ENCODE measurements around the gene SH3RF3. TPM values are rescaled to one million over a fixed set of nuclear protein-coding genes. Genes with fewer than 3 reads are reported as not detected.
"Not testable (repeated sequence)": the region's sequence is repeated elsewhere in the genome, so short reads cannot be mapped to it uniquely, and the experiment has no call there.

SH3RF3 gene
- total RNA-seq, 1 experiment from 2014 or later = 0.82 TPM

- H3K27me3 ChIP-seq = no peaks in the 10 kb centered on the region
- H3K9me3 ChIP-seq = no peaks in the 10 kb centered on the region
- DNase-seq = no peak
- no peaks in the 10 kb centered on the region; the same call in 1 of the 2 replicates for H3K36me3 ChIP-seq
- no peak overlapping the region for H3K4me3 ChIP-seq
Measured at GRCh38 chr2:109160714-109161440, 31.9 kb downstream of the SH3RF3 start.

DNA sequence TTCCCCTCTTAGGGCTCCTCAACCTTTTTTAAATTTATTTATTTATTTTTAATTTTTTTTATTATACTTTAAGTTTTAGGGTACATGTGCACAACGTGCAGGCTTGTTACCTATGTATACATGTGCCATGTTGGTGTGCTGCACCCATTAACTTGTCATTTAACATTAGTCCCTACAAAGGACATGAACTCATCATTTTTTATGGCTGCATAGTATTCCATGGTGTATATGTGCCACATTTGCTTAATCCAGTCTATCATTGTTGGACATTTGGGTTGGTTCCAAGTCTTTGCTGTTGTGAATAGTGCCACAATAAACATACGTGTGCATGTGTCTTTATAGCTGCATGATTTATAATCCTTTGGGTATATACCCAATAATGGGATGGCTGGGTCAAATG is 33.4 kb downstream of the SH3RF3 start:
- not testable (repeated sequence) for H3K9me3 ChIP-seq, H3K36me3 ChIP-seq, H3K4me3 ChIP-seq, H3K27me3 ChIP-seq, DNase-seq

DNA sequence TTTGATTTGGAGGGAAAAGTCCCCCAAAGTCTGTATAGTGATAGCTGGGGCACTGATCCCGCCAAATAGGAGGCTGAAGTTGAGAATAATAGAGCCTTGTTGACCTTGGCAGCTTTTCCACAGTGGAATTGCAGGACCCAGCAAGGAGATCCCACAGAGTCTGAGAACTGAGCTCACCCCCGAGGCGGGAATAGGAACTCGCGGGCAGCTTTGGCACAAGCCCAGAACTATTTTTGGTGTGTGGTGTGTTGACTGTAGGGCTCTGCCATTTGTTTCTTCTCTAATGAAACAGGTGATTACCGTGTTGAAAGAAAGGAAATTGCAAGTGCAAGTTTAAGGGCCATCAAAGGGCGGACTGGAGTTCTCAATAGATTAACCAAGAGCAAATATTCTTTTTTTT is 34.0 kb downstream of the SH3RF3 start:
- DNase-seq = peak; percentile 16
- Histone ChIP-seq H3K36me3 (no peaks in the 10 kb centered on the region; the same call in 1 of the 2 replicates), H3K4me3 (no peak overlapping the region), H3K9me3 (no peaks in the 10 kb centered on the region; the same call in 1 of the 2 replicates), H3K27me3 (no peaks in the 10 kb centered on the region)

- Histone ChIP-seq H3K9me3 (no peaks in the 10 kb centered on the region; the same call in 1 of the 2 replicates), H3K36me3 (no peaks in the 10 kb centered on the region; the same call in 1 of the 2 replicates), H3K4me3 (no peak overlapping the region), H3K27me3 (no peaks in the 10 kb centered on the region)
- no peak for DNase-seq
Measured at GRCh38 chr2:109164311-109164710, 35.3 kb downstream of the SH3RF3 start.

DNA sequence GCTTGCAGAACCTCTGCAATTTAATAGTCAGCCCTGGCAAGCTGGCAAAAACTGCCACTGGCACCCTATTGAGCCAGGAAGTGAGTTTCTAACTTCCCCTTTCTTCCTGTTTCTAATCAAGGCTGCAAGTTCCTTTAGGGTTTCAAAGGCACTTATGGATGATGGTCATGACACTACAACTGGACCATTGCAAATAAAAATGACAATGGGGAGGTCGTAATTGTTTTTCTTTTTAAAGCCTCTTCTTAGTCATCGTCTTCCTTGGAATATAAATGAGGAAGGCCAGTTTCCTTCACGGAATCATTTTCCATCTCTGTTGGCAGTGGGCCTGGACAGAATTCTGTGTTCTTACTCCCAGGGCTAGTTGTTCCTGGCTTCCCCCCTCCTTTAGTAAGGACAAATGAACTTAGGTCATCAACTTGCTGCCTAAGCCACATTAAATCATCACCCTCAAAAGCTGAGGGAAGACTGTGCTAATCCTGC is 35.8 kb downstream of the SH3RF3 start:
- Histone ChIP-seq H3K4me3 (no peak overlapping the region), H3K27me3 (no peaks in the 10 kb centered on the region), H3K36me3 (no peaks in the 10 kb centered on the region; the same call in 1 of the 2 replicates), H3K9me3 (no peaks in the 10 kb centered on the region; the same call in 1 of the 2 replicates)
- peak; percentile 81 for DNase-seq

- DNase-seq = no peak
- Histone ChIP-seq H3K27me3 (no peaks in the 10 kb centered on the region), H3K4me3 (no peak overlapping the region), H3K36me3 (no peaks in the 10 kb centered on the region; the same call in 1 of the 2 replicates), H3K9me3 (no peaks in the 10 kb centered on the region; the same call in 1 of the 2 replicates)
Measured at GRCh38 chr2:109166811-109167210, 37.8 kb downstream of the SH3RF3 start.

DNA sequence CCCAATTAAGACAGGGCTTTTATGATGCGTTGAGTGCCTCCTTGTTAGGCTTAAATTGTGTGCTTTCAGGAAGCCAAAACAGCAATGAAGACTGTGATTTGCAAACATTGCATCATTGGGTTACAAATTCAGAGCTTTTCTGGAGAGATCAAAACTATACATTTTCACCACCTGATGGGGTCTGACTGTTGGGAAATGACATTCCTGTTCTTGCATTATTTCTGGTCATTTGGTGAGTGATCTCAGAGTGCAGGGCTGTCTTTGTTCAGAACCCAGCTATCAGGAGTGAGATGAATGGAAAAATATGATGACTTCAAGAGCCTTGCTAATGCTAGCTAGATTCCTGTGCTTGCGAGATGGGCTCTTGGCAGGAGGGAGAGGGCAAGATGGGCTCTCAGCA is 39.1 kb downstream of the SH3RF3 start:
- Histone ChIP-seq H3K27me3 (no peaks in the 10 kb centered on the region), H3K9me3 (no peaks in the 10 kb centered on the region; the same call in 1 of the 2 replicates), H3K36me3 (no peaks in the 10 kb centered on the region; the same call in 1 of the 2 replicates), H3K4me3 (no peak overlapping the region)
- no peak for DNase-seq

DNA sequence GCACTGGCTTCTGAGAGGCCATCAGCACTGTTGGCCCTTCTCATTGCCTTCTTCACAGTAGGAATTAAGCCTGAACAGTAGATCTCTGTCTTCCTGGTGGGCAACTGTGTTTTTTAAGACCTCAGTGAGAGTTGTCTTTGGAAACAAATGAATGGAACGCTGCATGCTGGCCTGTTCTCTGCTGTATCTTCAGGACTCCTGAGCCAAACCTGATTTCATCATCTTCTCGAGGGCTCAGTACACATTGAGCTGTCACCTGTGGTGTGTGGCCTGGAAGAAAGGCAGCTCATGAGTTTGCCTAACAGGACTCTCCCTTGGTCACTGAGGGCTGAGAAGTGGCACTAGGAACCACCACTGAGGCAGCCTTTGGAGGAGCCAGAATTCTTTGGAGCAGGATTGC is 39.7 kb downstream of the SH3RF3 start:
- no peak for DNase-seq
- H3K36me3 ChIP-seq = no peaks in the 10 kb centered on the region; the same call in 1 of the 2 replicates
- H3K27me3 ChIP-seq = no peaks in the 10 kb centered on the region
- no peaks in the 10 kb centered on the region; the same call in 1 of the 2 replicates for H3K9me3 ChIP-seq
- no peak overlapping the region for H3K4me3 ChIP-seq

DNA sequence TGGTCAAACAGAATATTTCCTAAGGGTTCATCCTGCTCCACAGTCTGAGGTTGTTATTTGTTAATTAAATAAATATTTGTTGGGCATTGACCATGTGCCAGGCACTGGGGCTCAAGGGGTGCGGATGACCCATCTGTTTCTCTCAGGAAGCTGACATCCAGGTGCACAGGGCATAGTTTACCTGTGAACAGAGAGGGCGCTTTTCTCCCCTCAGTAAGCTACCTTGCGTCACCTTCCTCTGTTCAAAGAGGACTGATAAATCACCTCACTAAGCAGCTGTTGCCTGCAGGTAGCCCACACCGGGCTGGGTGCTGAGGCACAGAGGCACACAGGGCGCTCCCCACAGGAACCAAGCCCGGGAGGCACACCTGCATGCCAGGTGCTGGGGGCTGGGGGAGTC is 41.6 kb downstream of the SH3RF3 start:
- no peak overlapping the region for H3K4me3 ChIP-seq

DNA sequence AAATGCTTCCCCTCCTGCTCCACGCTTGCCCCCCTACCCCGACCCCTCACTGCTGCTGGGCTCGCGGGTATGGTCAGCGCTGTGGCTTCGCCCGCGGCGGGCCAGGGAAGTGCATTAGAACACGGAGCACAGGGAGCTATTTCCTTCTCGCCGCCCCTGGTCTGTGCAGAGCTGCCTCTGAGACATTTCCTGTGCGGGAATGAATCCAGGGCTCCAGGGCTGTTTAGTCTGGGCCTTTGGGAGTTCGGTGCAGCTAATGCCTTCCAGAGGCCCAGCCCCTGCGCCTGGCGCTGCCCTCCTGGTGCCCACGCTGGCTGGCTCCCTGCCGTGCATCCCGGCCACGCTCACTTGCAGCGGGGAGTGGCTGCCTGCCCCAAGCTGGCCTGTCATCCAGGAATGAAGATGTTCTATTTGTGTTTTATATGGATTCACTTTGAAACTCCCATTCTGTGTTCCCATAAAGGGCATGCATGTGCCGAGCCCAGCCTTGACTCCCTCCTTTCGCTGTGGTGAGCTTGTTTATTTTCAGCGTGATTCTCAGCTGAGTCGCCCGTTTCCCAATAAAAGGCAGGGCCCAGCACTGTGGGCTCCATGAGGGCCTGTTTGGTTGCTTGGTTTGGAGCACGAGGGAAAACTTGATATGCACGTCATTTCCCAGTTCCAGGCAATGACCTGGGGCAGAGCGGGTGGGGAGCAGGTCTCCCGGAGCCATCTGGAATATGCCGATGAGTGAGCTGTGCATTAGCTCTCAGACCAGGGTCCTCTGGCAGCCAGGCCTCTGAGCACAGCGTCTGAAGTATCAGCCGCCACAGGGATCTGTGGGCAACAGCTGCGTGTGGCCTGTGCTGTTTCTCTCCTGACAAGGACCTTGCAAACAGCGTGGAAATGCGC is 42.7 kb downstream of the SH3RF3 start:
- Histone ChIP-seq H3K36me3 (no peaks in the 10 kb centered on the region), H3K4me3 (no peak overlapping the region), H3K27me3 (no peaks in the 10 kb centered on the region), H3K9me3 (no peaks in the 10 kb centered on the region; the same call in 1 of the 2 replicates)
- peak; percentile 95 for DNase-seq

More for the DNA sequence above, 41.6 kb downstream of the SH3RF3 start:
- H3K9me3 ChIP-seq = no peaks in the 10 kb centered on the region; the same call in 1 of the 2 replicates
- no peaks in the 10 kb centered on the region for H3K36me3 ChIP-seq
- H3K27me3 ChIP-seq = no peaks in the 10 kb centered on the region
- DNase-seq = no peak

DNA sequence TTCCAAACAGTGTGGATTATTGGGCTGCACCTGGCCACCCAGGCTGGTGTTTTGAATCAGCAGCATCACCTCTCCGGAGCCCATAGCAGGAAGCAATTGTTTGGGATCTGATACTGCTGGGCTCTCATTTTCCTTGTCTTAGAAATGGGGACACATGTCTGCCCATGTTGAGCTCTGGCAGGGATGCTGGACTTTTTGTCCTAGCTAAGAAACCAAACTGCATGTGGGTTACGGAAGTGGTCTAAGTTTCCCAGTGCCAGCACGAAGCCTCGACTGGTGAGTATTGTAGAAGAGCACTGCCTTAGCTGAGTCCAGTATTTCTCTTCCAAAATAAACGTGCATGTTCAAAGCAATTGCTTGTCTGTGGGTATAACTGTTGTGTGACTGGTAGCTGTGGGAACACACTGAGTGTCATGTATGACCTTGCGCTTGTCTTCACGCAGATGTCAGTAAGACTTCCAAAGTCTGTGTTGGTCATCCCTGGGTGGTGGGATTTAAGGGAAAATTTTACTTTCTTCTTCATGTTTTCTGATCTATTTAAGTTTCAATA is 43.6 kb downstream of the SH3RF3 start:
- Histone ChIP-seq H3K27me3 (no peaks in the 10 kb centered on the region), H3K4me3 (no peak overlapping the region), H3K9me3 (no peaks in the 10 kb centered on the region; the same call in 1 of the 2 replicates), H3K36me3 (no peaks in the 10 kb centered on the region)
- no peak for DNase-seq

DNA sequence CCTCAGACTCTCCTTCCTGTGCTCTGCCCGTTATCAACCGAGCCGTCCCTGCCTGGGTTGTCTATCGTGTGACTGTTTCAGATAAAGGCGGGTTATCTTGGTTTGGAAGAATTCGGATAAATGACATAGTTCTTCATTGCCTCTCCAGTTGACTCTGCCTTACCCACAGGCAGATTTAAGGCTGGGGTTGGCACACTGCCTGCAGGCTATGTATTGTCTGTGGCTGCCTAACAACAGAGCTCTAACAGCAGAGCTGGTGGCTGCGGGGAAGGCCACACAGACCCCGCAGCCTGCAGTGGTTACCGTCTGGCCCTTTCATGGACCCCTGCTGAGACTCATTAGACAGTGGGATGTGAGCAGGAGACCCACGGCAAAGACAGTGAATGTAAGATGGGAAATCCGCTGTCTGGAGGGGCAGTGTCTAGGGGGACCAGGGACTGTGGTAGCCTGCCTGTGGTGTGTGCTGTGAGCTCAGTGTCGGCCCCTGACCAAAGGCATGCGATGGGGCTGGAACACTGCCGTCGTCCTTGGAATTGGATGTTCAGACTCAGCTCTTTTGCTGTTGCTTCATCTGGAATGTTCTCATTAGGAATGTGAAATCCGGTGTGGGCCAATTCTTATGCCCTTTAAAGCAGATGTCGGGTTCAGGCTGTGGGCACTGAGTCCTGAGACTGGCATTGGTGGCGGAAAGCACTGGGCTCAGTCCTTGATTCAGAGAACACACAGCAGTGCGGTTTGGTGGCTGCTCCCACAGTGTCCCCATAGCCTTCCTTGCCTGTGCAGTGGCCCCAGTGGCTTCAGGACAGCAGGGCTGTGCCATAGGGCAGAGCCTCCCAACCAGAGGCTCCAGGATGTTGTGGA is 44.5 kb downstream of the SH3RF3 start:
- Histone ChIP-seq H3K9me3 (no peaks in the 10 kb centered on the region; the same call in 1 of the 2 replicates), H3K4me3 (no peak overlapping the region), H3K36me3 (no peaks in the 10 kb centered on the region), H3K27me3 (no peaks in the 10 kb centered on the region)
- DNase-seq = peak; percentile 60

GRCh38 chr2:109174214-109174613 is 45.2 kb downstream of the SH3RF3 start:
- Histone ChIP-seq H3K36me3 (no peaks in the 10 kb centered on the region), H3K27me3 (no peaks in the 10 kb centered on the region), H3K9me3 (no peaks in the 10 kb centered on the region; the same call in 1 of the 2 replicates), H3K4me3 (no peak overlapping the region)
- peak; percentile 92 for DNase-seq

DNA sequence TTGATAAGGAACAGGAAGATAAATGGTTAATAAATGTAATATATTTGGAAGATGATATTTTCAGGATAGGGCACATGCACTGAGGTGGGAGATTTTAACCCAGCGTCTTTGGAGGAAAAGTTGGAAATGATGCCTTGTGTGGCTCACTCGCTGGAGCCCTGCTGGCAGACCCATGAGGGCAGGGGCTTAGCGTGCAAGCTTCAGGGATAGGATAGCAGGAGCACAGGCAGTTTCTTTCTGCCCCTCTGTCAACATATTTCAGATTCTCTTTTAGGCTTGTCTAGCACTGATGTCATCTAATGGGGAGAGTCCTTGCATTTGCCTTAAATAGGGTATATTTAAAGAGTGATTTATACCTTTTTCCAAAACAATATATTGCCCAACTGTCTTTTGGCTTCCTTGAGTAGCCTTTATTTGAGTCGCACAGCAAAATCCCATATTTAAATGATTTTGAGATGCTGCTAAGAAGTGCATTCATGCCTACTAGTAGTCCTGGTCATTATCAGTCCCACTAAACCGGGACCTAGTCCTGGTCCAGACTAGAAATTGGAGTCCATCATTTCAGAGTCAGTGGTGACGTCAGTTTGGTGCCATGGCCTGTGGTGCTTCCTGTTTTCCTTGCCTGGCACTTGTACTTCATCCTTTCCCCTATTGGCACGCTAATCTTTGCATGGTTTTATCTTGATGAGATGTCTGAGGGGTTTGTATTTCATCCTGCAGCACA is 45.8 kb downstream of the SH3RF3 start:
- Histone ChIP-seq H3K4me3 (no peak overlapping the region), H3K9me3 (no peaks in the 10 kb centered on the region; the same call in 1 of the 2 replicates), H3K36me3 (no peaks in the 10 kb centered on the region), H3K27me3 (no peaks in the 10 kb centered on the region)
- no peak for DNase-seq

DNA sequence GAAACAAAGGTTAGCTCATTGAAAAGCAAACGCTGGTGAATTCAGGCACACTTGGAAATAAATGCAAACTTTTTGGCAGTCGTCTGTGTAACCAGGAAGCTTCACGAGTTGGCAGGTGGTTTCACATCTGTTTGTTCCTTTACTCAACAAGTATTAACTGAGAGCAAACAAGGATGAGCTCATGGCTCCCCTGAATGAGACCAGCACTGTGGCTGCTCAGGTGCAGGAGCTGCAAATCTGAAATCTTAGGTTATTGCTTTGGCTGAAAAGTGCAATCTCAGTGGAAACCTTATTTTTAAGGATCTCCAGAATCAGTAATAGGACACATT is 46.3 kb downstream of the SH3RF3 start:
- Histone ChIP-seq H3K27me3 (no peaks in the 10 kb centered on the region), H3K36me3 (no peaks in the 10 kb centered on the region), H3K9me3 (peaks cover 2% of the 10 kb centered on the region), H3K4me3 (no peak overlapping the region)
- DNase-seq = no peak

Data from MG63 (cell line).